ENCODE data around the gene CSF1R. TPM values are rescaled to one million over a fixed set of nuclear protein-coding genes. Genes with fewer than 3 reads are reported as not detected.

Gene CSF1R
- total and polyA plus RNA-seq, 4 donors = 5.4 to 46.2 (median 22.1) TPM

- no peaks in the 10 kb centered on the region for H3K4me1 ChIP-seq (ENCODE audit: control insufficient read depth in 4 of 4, insufficient read depth in 4 of 4, low read length in 3 of 4)
- WGBS = 86% methylated on average over 3 of the region's 3 CpGs
- no peaks in the 10 kb centered on the region for H3K27me3 ChIP-seq (ENCODE audit: control insufficient read depth in 4 of 4, insufficient read depth in 4 of 4, low read length in 3 of 4)
- no peak overlapping the region for H3K27ac ChIP-seq (ENCODE audit: low read depth in 1 of 2, low read length in 2 of 2)
- TF ChIP-seq FOXA2 (IDR thresholded peaks at IDR 0.05) = no peak
- no peak for TF ChIP-seq NR2F2 (IDR thresholded peaks at IDR 0.05)
- TF ChIP-seq YY1 (IDR thresholded peaks at IDR 0.05) = no peak
- no peak for TF ChIP-seq ZBTB33 (IDR thresholded peaks at IDR 0.05)
- no peak for TF ChIP-seq RAD21 (IDR thresholded peaks at IDR 0.05)
- TF ChIP-seq, protein P1, sequence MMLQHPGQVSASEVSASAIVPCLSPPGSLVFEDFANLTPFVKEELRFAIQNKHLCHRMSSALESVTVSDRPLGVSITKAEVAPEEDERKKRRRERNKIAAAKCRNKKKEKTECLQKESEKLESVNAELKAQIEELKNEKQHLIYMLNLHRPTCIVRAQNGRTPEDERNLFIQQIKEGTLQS (IDR thresholded peaks at IDR 0.05) = no peak
- no peak for TF ChIP-seq GABPA (IDR thresholded peaks at IDR 0.05 in 1 of 2, conservative IDR thresholded peaks at IDR 0.05 in 1 of 2)
- TF ChIP-seq HNF4G (IDR thresholded peaks at IDR 0.05) = no peak
- no peak for TF ChIP-seq JUND (IDR thresholded peaks at IDR 0.05)
- H3K9me3 ChIP-seq (ENCODE audit: control insufficient read depth in 4 of 4, low read length in 3 of 4) = no peaks in the 10 kb centered on the region
- no peak for DNase-seq (ENCODE audit: low spot score)
- no peaks in the 10 kb centered on the region for H3K36me3 ChIP-seq (ENCODE audit: control insufficient read depth in 4 of 4, insufficient read depth in 3 of 4, low read depth in 1 of 4, low read length in 3 of 4)
- no peak overlapping the region for H3K9ac ChIP-seq (ENCODE audit: low read depth in 1 of 2, low read length in 2 of 2)
- H3K4me3 ChIP-seq (ENCODE audit: low read depth in 1 of 3, low read length in 3 of 3) = no peak overlapping the region
Measured at GRCh38 chr5:150092159-150092787, 5.9 kb upstream of the CSF1R start.

- H3K4me3 ChIP-seq (ENCODE audit: low read depth in 1 of 3, low read length in 3 of 3) = peak overlapping the region in 2 of 3 donors; percentile 1 to 14
- 86% methylated on average over 7 of the region's 7 CpGs for WGBS
Measured at GRCh38 chr5:150085191-150085912, 1.0 kb downstream of the CSF1R start.

More at GRCh38 chr5:150085191-150085912, 1.0 kb downstream of the CSF1R start:
- no peaks in the 10 kb centered on the region for H3K9me3 ChIP-seq (ENCODE audit: control insufficient read depth in 4 of 4, low read length in 3 of 4)
- H3K36me3 ChIP-seq (ENCODE audit: control insufficient read depth in 4 of 4, insufficient read depth in 3 of 4, low read depth in 1 of 4, low read length in 3 of 4) = peaks cover 0 to 3% (median 0%) of the 10 kb centered on the region in 4 donors
- no peak overlapping the region for H3K9ac ChIP-seq (ENCODE audit: low read depth in 1 of 2, low read length in 2 of 2)
- peaks cover 0 to 2% (median 0%) of the 10 kb centered on the region in 4 donors for H3K4me1 ChIP-seq (ENCODE audit: control insufficient read depth in 4 of 4, insufficient read depth in 4 of 4, low read length in 3 of 4)
- H3K27me3 ChIP-seq (ENCODE audit: control insufficient read depth in 4 of 4, insufficient read depth in 4 of 4, low read length in 3 of 4) = peaks cover 0 to 5% (median 0%) of the 10 kb centered on the region in 4 donors
- no peak for DNase-seq (ENCODE audit: low spot score)
- no peak overlapping the region for H3K27ac ChIP-seq (ENCODE audit: low read depth in 1 of 2, low read length in 2 of 2)
- TF ChIP-seq GABPA (IDR thresholded peaks at IDR 0.05 in 1 of 2, conservative IDR thresholded peaks at IDR 0.05 in 1 of 2) (no peak), HNF4A (conservative IDR thresholded peaks at IDR 0.05) (no peak), HNF4G (IDR thresholded peaks at IDR 0.05) (no peak), RXRA (IDR thresholded peaks at IDR 0.05) (no peak), EGR1 (IDR thresholded peaks at IDR 0.05; ENCODE audit: low read depth in 2 of 2) (no peak), TAF1 (conservative IDR thresholded peaks at IDR 0.05) (no peak), YY1 (IDR thresholded peaks at IDR 0.05) (no peak), RAD21 (IDR thresholded peaks at IDR 0.05) (no peak), ZBTB33 (IDR thresholded peaks at IDR 0.05) (no peak), NR2F2 (IDR thresholded peaks at IDR 0.05) (no peak), FOXA1 (IDR thresholded peaks at IDR 0.05) (no peak), JUND (IDR thresholded peaks at IDR 0.05) (no peak)
- TF ChIP-seq, protein P2, sequence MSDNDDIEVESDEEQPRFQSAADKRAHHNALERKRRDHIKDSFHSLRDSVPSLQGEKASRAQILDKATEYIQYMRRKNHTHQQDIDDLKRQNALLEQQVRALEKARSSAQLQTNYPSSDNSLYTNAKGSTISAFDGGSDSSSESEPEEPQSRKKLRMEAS (IDR thresholded peaks at IDR 0.05) = no peak
- TF ChIP-seq, protein P3, sequence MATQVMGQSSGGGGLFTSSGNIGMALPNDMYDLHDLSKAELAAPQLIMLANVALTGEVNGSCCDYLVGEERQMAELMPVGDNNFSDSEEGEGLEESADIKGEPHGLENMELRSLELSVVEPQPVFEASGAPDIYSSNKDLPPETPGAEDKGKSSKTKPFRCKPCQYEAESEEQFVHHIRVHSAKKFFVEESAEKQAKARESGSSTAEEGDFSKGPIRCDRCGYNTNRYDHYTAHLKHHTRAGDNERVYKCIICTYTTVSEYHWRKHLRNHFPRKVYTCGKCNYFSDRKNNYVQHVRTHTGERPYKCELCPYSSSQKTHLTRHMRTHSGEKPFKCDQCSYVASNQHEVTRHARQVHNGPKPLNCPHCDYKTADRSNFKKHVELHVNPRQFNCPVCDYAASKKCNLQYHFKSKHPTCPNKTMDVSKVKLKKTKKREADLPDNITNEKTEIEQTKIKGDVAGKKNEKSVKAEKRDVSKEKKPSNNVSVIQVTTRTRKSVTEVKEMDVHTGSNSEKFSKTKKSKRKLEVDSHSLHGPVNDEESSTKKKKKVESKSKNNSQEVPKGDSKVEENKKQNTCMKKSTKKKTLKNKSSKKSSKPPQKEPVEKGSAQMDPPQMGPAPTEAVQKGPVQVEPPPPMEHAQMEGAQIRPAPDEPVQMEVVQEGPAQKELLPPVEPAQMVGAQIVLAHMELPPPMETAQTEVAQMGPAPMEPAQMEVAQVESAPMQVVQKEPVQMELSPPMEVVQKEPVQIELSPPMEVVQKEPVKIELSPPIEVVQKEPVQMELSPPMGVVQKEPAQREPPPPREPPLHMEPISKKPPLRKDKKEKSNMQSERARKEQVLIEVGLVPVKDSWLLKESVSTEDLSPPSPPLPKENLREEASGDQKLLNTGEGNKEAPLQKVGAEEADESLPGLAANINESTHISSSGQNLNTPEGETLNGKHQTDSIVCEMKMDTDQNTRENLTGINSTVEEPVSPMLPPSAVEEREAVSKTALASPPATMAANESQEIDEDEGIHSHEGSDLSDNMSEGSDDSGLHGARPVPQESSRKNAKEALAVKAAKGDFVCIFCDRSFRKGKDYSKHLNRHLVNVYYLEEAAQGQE (IDR thresholded peaks at IDR 0.05) = no peak
- TF ChIP-seq, protein P1 (IDR thresholded peaks at IDR 0.05) = no peak
